Right lobe of liver (tissue), 6 donors: Measurements from ENCODE around the gene SIRT2. TPM values are rescaled to one million over a fixed set of nuclear protein-coding genes. Genes with fewer than 3 reads are reported as not detected.

ENCODE experiments used
- ATAC-seq, 4 donors: fragments of 200-7000 bp; cut with Tn5 transposase; one replicate each; pipeline ENCODE4 v1.9.1; 2020; ENCODE audit warnings: mild to moderate bottlenecking in 4 of 4, moderate library complexity in 4 of 4
- DNase-seq, 3 donors: peaks; one replicate each; pipeline ENCODE4 v3.0.0-alpha.2; 2020
- H3K27ac ChIP-seq, 3 donors: fragments of 200-600 bp; one replicate each; pipeline ENCODE4 v1.8.0; 2022
- H3K27me3 ChIP-seq, 2 donors: fragments of 200-600 bp; one replicate each; pipeline ENCODE4 v1.8.0; 2022
- H3K36me3 ChIP-seq, 4 donors: fragments of 200-600 bp; sonication (generic) in 1 of 4; one replicate each; pipeline versions ENCODE4 v1.5.1 to v1.8.0; 2017 to 2022; ENCODE audit warnings: control low read depth in 1 of 4
- H3K4me1 ChIP-seq, 4 donors: fragments of 200-600 bp; sonication (generic) in 1 of 4; one replicate each; pipeline versions ENCODE4 v1.5.1 to v1.8.0; 2017 to 2022; ENCODE audit warnings: control low read depth in 1 of 4
- H3K4me3 ChIP-seq, 3 donors: fragments of 200-600 bp; one replicate each; pipeline ENCODE4 v1.8.0; 2022
- H3K9me3 ChIP-seq, 4 donors: fragments of 200-600 bp; sonication (generic) in 1 of 4; one replicate each; pipeline versions ENCODE4 v1.5.1 to v1.8.0; 2017 to 2022; ENCODE audit warnings: control low read depth in 1 of 4
- POLR2A ChIP-seq: fragments of 450-650 bp; IDR thresholded peaks from one replicate; pipeline ENCODE4 v1.6.1; 2017; ENCODE audit warnings: antibody characterized with exemption, mild to moderate bottlenecking
- WGBS: methylation state at CpG from one replicate; pipeline ENCODE4 v1.1.6; 2018; ENCODE audit warnings: low coverage, low lambda C conversion rate; ENCODE audit not compliant: insufficient coverage; ENCODE audit errors: missing lambda C conversion rate; 5-methylcytosine and 5-hydroxymethylcytosine counted together
- intact Hi-C, 2 donors: fragments of 100-400 bp; cut with DNase I; formaldehyde crosslinking; loops; one replicate each; pipeline versions ENCODE4 v1.11.2 to v1.14.1; 2022
- total RNA-seq, 6 experiments: library from RNA; depleted of rRNA in 2 of 6; stranded (reverse); fragments of >200 nt in 2 of 6; fragmentation: NEBNext Ultra II Directional in 3 of 6; extraction: Animal tissue kit (Norgen Biotek cat#: 25700) in 3 of 6; gene quantifications; one replicate each; pipeline versions ENCODE4 v1.1.0 to v1.2.4, GENCODE V29; 2016 to 2023
- TF ChIP-seq, protein P1 (sequence below), 4 donors: fragments of 200-600 bp in 3 of 4; fragments of 450-650 bp in 1 of 4; IDR thresholded peaks; one replicate each; pipeline versions ENCODE4 v1.5.1 to v1.8.0; 2016 to 2022; ENCODE audit warnings: antibody characterized with exemption in 4 of 4, mild to moderate bottlenecking in 2 of 4
- donor health status: DM: no; HTN: yes; CAD: no.
- donor health status: DM: no; HTN: no; CAD: no.
- donor health status: DM: no; HTN: no; CAD: no.
- donor health status: DM: no; HTN: yes; CAD: no.
- donor health status: DM: no; HTN: yes; CAD: no.

SIRT2 gene
- total RNA-seq, 6 experiments from 2014 or later, result 28.6 to 62.0 (median 32.5) TPM

DNA sequence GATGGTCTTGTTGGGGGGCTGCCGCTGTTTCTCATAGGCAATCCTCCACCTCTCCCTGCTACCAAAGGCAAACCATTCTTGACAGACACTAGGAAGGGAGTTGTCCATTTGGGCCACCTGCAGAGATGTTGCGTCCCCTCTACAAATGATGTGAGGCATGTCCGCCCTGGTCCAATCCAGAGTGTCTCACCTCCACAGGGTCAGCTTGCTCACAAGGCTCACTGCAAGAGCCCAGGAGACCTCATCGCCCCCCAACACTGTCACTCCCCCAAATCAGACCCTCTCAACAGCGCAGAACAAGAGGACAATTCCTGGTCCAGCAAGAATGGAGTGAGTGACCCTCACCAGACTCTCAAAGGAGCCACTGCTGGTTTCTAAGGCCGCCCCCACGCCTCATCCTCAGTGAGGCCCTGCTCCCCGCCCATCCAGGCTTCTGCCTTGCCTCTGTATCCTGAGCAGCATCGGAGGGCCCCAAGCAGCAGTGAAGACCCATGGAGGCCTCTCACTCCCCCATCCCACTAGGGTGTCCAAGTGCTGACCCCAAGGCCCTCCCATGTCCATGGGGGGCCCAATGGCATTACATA, 56.2 kb downstream of the SIRT2 start:
- no peak overlapping the region for H3K27ac ChIP-seq

DNA sequence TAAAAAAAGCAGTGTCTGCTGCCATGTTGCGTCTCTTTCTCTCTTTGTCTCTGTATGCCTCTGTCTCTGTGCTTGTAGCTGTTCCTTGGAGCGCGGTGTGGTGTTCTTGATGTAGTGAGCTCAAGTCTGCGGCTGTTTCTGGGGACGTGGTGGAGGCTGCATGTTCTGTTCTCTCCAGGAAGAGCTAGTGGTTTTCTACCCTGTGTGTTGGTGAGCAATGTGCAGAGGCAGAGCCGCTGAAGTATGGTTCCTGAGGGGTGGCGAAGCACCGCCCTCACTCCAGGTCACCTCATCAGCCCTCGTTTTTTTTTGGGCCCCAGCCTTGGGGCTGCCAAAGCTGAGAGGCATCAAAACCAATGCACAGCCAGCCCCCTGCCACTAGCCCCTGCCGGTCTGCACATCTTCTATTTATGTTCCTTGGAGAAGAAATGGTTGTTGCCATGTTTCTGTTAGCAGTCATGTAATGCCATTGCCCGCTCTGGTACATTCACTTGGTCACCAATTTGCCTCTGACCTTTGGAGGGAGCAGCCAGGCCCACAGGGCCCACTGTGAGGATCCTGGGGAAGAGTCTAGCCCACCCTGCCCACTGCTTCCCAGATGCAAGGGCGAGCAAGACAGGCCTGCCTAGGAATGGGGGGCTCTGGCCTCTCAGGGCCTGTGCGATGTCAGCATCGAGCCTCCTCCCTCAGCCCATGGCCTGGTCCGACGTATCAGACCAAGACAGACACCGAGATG, 56.8 kb downstream of the SIRT2 start:
- TF ChIP-seq, protein P1, sequence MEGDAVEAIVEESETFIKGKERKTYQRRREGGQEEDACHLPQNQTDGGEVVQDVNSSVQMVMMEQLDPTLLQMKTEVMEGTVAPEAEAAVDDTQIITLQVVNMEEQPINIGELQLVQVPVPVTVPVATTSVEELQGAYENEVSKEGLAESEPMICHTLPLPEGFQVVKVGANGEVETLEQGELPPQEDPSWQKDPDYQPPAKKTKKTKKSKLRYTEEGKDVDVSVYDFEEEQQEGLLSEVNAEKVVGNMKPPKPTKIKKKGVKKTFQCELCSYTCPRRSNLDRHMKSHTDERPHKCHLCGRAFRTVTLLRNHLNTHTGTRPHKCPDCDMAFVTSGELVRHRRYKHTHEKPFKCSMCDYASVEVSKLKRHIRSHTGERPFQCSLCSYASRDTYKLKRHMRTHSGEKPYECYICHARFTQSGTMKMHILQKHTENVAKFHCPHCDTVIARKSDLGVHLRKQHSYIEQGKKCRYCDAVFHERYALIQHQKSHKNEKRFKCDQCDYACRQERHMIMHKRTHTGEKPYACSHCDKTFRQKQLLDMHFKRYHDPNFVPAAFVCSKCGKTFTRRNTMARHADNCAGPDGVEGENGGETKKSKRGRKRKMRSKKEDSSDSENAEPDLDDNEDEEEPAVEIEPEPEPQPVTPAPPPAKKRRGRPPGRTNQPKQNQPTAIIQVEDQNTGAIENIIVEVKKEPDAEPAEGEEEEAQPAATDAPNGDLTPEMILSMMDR (IDR thresholded peaks at IDR 0.05), result no peak
- no peak for TF ChIP-seq POLR2A
- peak in 1 of 3 donors; percentile 44 for DNase-seq
- 48% methylated on average over 8 of the region's 17 CpGs for WGBS
- intact Hi-C loops, result no loop called here
- peak in 3 of 4 donors; percentile 16 to 46 (median 27) for ATAC-seq
- Histone ChIP-seq H3K36me3 (peaks cover 43 to 97% (median 65%) of the 10 kb centered on the region in 4 donors), H3K4me1 (peaks cover 0 to 82% (median 32%) of the 10 kb centered on the region in 4 donors), H3K27ac (peak overlapping the region in 1 of 3 donors; percentile 62), H3K27me3 (no peaks in the 10 kb centered on the region), H3K4me3 (no peak overlapping the region), H3K9me3 (no peaks in the 10 kb centered on the region)

More for the DNA sequence above, 56.2 kb downstream of the SIRT2 start:
- 80% methylated on average over 1 of the region's 9 CpGs for WGBS
- H3K27me3 ChIP-seq, result no peaks in the 10 kb centered on the region
- intact Hi-C loops, result no loop called here
- no peak for TF ChIP-seq POLR2A
- TF ChIP-seq, protein P1 (IDR thresholded peaks at IDR 0.05), result no peak
- peaks cover 39 to 90% (median 64%) of the 10 kb centered on the region in 4 donors for H3K36me3 ChIP-seq
- DNase-seq (peak in 1 of 3 donors; percentile 49), ATAC-seq (no peak)
- no peak overlapping the region for H3K4me3 ChIP-seq
- peaks cover 0 to 82% (median 33%) of the 10 kb centered on the region in 4 donors for H3K4me1 ChIP-seq
- H3K9me3 ChIP-seq, result no peaks in the 10 kb centered on the region

DNA sequence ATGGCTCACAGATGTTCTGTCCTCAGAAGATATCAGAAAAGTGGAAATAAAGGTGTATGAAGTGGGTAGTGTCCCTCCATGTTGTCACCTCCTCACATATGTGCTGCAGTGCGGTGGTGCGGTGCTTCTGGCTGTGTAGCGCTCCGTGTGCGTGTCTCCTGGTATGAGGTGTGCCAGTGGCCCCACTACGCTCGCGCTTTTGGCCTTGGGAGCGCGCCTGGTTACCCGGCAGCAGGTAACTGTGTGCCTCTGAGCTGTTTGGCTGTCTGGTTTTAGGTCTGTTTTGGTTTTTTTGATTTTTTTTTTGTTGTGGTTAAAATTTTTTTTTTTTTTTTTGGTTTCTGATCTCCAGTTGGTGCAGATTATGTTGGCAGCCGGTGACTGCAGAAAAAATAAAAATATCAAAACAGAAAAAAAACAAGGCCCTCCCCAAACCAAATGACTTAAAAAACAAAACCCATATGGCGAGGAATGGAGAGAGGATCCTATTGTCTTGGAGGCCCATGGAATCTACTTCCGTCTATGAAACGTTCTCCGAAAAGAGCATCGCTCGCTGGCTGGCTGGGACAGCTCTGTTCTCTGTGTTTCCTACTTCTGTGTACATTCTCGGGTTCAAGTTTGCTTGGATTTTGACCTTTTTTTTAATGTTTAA, 57.5 kb downstream of the SIRT2 start:
- ATAC-seq (peak in 3 of 4 donors; percentile 11 to 33 (median 22)), DNase-seq (peak in 1 of 3 donors; percentile 56)
- H3K27ac ChIP-seq, result peak overlapping the region in 2 of 3 donors; percentile 20 to 62
- 69% methylated on average over 17 of the region's 19 CpGs for WGBS
- H3K4me3 ChIP-seq, result no peak overlapping the region
- peaks cover 37 to 99% (median 69%) of the 10 kb centered on the region in 4 donors for H3K36me3 ChIP-seq
- peaks cover 0 to 83% (median 34%) of the 10 kb centered on the region in 4 donors for H3K4me1 ChIP-seq
- H3K9me3 ChIP-seq, result no peaks in the 10 kb centered on the region
- TF ChIP-seq, protein P1 (IDR thresholded peaks at IDR 0.05), result no peak
- TF ChIP-seq POLR2A, result peak; percentile 18
- intact Hi-C loops, result no loop called here
- H3K27me3 ChIP-seq, result no peaks in the 10 kb centered on the region

DNA sequence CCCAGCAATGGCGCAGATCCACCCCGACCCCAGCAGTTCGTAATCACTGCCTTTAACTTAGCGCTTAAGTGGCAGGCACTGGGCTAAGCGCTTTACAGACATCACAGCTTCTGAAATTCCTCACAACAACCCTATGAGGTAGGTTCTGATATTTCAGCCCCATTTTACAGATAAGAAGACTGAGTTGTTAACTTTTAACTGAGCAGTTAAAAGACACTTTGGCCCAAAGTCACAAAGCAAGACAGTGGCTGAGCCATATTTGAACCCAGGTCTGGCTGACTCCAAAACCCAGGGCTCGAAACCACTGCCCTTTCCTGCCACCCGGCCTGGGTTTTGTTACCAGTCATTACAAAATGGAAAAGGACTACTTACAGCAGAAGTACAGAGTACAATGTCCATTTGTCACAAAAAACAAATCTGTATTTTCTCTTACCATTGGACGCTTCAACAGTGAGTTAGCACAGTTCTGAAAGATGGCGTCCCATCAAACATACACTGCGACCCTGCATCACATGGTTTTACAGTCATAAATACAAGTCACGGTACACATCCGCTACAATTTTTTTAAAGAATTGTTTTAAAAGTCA, 58.1 kb downstream of the SIRT2 start:
- peak overlapping the region in 2 of 3 donors; percentile 20 to 62 for H3K27ac ChIP-seq
- intact Hi-C loops, result no loop called here
- H3K4me3 ChIP-seq, result no peak overlapping the region
- H3K9me3 ChIP-seq, result no peaks in the 10 kb centered on the region
- WGBS, result 78% methylated on average over 11 of the region's 12 CpGs
- ATAC-seq, result peak in 1 of 4 donors; percentile 4
- DNase-seq, result no peak
- peaks cover 0 to 85% (median 37%) of the 10 kb centered on the region in 4 donors for H3K4me1 ChIP-seq
- H3K36me3 ChIP-seq, result peaks cover 33 to 99% (median 67%) of the 10 kb centered on the region in 4 donors
- no peaks in the 10 kb centered on the region for H3K27me3 ChIP-seq
- TF ChIP-seq, protein P1 (IDR thresholded peaks at IDR 0.05), result no peak
